HG02852 (cell line): ENCODE data around the gene DNAAF5.
"Not testable (repeated sequence)": the region's sequence is repeated elsewhere in the genome, so short reads cannot be mapped to it uniquely, and the experiment has no call there.

ENCODE experiments used
- ATAC-seq: cut with Tn5 transposase; IDR thresholded peaks from one replicate; pipeline ENCODE4 v1.9.1; 2021; ENCODE audit warnings: mild to moderate bottlenecking, moderate library complexity; ENCODE audit not compliant: unreplicated experiment

DNAAF5 gene

GRCh38 chr7:780081-780480 lies 53.6 kb downstream of the DNAAF5 start:
- no peak for ATAC-seq

GRCh38 chr7:780516-780915 lies 54.0 kb downstream of the DNAAF5 start:
- no peak for ATAC-seq

GRCh38 chr7:781186-781849 lies 54.8 kb downstream of the DNAAF5 start:
- no peak for ATAC-seq

GRCh38 chr7:781936-782529 lies 55.5 kb downstream of the DNAAF5 start:
- no peak for ATAC-seq

- ATAC-seq: no peak
Observed at GRCh38 chr7:782718-783449, 56.4 kb downstream of the DNAAF5 start.

DNA sequence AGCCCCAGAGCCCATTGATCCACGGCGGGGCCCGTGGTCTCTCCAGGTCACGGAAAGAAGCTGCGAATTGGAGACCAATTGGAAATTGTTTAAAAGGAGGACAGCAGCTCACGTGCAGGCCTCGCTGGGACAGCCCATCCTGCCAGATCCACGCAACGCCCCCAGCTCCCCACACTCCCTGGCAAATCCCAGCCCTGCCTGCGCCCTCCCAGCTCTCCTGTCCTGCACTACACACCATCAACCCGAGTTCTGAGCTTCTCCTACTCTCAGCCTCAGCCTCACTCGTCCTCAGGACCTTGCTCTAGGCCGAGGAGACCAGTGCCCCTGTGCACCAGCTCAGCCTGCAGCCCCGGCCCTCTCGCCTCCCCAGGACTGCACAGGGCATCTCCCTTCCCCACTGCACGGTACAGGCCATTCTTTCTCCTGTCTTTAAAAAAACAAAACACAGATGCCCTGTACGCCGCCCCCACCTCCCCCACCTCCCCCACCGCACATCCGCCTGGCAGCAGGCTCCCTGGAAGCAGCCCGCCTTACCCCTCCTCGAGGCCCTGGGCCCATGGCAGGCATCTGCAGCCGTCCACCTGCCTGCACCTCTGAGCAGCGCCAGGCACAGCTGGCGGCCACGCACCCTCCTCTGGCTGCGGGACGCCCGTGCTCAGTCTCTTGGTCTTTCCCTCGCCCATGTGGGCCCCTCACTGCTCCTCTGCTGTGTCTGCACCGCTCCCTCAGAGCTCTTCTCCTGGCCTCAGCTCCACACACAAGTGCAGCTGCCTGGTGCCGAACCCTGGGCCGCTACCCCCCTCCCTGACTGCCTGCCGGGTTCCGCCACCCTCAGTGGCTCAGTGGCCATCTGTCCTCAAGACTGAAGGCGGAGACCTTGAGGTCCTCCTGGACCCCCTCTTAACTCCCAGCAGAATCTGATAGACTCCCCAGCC lies 57.3 kb downstream of the DNAAF5 start:
- no peak for ATAC-seq

DNA sequence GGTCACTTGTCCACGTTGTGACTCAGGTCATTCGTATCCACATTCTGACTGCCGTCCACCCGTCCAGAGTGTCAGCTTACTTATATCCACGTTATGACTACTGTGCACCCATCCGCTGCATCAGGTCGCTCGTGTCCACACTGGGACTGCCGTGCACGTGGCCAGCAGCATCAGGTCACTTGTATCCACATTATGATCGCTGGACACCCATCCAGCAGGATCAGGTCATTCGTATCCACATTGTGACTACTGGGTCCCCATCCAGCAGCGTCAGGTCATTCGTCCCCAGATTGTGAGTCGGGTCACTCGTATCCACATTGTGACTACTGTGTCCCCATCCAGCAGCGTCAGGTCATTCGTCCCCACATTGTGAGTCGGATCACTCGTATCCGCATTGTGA lies 58.5 kb downstream of the DNAAF5 start:
- no peak for ATAC-seq

GRCh38 chr7:785416-785815 lies 58.9 kb downstream of the DNAAF5 start:
- no peak for ATAC-seq

DNA sequence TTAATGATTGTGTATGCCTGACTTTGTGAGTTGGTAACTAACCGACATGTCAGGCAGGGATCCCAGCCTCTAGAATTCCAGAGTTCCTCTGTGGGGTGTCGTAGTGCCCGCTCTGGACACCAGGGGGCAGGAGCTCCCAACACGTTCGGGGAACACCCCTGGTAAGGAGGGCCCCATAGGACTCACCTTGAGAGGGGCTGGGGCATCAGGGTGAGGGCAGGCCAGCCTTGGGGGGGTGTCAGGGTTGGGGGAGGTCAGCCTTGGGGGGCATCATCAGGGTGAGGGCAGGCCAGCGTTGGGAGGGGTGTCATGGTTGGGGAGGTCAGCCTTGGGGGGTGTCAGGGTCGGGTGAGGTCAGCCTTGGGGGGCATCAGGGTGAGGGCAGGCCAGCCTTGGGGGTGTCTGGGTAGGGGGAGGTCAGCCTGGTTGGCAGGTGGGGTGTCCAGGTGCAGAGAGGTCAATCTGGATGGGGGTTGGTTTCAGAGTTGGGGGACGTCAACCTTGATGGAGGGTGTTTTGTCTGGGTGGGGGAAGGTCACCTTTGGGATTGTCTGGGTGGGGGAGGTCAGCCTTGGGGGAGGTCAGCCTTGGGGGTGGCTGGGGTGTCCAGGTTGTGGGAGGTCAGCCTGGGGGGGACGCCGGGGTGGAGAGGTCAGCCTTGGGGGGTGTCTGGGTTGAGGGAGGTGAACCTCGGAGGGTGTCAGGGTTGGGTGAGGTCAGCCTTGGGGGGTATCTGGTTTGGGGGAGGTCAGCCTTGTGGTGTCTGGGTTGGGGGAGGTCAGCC lies 60.2 kb downstream of the DNAAF5 start:
- no peak for ATAC-seq

DNA sequence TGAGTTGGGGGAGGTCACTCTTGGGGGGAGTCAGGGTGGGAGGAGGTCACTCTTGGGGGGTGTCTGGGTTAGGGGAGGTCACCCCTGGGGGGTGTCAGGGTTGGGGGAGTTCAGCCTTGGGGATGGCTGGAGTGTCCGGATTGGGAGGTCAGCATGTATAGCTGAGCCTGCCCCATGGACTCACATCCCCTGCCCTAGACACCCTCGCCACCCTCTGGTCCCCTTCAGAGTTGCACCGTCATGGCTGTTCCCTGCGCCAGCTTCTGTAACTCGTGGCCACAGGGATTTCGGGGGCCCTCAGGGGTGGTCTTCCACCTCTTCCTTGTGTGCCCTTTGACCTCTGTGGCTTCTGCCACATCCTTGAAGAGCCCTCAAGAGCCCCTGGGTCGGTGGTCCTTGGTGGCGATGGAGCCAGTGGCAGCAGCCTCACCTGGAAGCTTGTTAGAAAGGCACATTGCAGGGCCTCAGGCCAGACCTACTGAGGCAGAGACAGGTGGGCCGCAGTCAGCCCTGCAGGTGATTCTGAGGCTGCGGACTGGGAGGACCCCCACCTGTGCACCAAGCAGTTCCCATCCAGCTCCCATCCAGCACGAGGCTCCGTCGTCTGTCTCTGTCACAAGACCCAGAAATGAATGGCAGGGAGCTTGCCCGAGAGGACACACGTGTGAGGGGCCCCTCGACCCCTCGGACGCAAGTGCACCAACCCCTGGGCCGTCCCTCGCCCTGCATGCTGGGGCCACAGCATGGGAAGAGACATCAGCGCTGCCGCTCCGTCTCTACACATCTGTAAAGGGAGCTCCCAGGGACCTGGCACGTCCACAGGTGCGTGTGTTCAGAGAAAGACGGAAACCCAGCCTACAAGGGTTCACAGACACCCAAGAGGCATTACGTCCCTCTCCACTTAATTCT lies 61.1 kb downstream of the DNAAF5 start:
- ATAC-seq: no peak

GRCh38 chr7:791519-791918 lies 65.0 kb downstream of the DNAAF5 start:
- ATAC-seq: no peak

- no peak for ATAC-seq
Observed at GRCh38 chr7:794207-794606, 67.7 kb downstream of the DNAAF5 start.

DNA sequence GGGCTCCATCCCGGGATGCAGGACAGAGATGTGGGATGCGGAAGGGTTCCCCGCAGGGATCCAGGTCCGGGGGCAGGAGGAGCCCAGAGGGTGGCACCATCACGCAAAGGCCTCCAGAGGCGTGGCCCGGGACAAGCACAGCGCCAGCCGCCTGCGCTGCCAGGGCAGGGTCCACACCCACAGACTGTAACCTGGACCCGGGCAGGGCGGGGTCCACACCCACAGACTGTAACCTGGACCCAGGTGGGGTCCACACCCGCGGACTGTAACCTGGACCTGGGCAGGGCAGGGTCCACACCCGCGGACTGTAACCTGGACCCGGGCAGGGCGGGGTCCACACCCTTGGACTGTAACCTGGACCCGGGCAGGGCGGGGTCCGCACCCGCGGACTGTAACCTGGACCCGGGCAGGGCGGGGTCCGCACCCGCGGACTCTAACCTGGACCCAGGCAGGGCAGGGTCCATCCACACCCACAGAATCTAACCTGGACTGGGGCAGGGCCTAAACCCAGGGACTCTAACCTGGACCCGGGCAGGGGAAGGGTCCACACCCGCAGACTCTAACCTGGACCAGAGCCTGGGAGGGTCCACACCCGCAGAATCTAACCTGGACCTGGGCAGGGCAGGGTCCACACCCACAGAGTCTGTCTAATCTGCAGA lies 68.3 kb downstream of the DNAAF5 start:
- no peak for ATAC-seq

DNA sequence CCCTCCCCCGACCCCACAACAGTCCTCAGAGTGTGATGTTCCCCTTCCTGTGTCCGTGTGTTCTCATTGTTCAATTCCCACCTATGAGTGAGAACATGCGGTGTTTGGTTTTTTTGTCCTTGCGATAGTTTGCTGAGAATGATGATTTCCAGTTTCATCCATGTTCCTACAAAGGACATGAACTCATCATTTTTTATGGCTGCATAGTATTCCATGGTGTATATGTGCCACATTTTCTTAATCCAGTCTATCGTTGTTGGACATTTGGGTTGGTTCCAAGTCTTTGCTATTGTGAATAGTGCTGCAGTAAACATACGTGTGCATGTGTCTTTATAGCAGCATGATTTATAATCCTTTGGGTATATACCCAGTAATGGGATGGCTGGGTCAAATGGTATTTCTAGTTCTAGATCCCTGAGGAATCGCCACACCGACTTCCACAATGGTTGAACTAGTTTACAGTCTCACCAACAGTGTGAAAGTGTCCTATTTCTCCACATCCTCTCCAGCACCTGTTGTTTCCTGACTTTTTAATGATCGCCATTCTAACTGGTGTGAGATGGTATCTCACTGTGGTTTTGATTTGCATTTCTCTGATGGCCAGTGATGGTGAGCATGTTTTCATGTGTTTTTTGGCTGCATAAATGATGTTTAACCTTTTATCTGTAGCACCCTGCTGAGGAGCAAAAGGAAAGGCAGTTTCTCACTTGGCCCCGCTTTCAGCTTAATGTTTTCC lies 70.1 kb downstream of the DNAAF5 start:
- not testable (repeated sequence) for ATAC-seq

GRCh38 chr7:798921-799470 lies 72.5 kb downstream of the DNAAF5 start:
- no peak for ATAC-seq

- no peak for ATAC-seq
Observed at GRCh38 chr7:800692-801091, 74.2 kb downstream of the DNAAF5 start.

GRCh38 chr7:801351-801750 lies 74.9 kb downstream of the DNAAF5 start:
- not testable (repeated sequence) for ATAC-seq

DNA sequence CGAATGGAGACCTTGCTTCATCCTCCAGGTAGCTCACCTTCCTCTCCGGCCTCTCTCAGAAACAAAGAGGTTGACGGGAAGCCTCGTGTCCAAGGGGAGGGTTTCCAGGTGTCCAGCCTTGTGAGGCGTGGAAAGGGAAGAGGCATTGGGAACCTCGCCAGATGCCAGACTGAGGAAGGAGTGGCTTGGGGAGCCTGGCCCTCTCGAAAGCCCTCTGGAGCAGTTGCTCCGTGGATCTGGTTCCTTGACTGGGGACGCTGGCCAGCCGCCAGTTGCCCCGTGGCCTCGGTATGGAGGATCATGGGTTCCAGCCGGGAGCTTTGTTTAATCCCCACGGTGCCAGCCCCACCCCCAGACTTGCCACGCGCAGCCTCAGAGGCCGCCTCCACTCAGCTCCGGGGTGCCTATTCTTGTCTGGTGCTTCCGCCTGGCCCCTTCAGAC lies 75.5 kb downstream of the DNAAF5 start:
- no peak for ATAC-seq
